WTC11 (cell line): ENCODE results near the gene SPSB2.
A peak's percentile ranks its signal among the peaks of the same experiment; 100 is the strongest.

Experiments
- USF2 ChIP-seq: sonication (generic); formaldehyde crosslinking; IDR thresholded peaks from 2 replicates; pipeline ENCODE4 v1.8.1; 2023; ENCODE audit warnings: mild to moderate bottlenecking, missing genetic modification reagents, moderate library complexity
- TF ChIP-seq, protein P1 (sequence below): fragments of 200-600 bp; IDR thresholded peaks from 2 replicates; pipeline ENCODE4 v1.8.0; 2022; ENCODE audit warnings: antibody characterized with exemption

GRCh38 chr12:6873094-6874014 is at the start of gene SPSB2:
- TF ChIP-seq, protein P1, sequence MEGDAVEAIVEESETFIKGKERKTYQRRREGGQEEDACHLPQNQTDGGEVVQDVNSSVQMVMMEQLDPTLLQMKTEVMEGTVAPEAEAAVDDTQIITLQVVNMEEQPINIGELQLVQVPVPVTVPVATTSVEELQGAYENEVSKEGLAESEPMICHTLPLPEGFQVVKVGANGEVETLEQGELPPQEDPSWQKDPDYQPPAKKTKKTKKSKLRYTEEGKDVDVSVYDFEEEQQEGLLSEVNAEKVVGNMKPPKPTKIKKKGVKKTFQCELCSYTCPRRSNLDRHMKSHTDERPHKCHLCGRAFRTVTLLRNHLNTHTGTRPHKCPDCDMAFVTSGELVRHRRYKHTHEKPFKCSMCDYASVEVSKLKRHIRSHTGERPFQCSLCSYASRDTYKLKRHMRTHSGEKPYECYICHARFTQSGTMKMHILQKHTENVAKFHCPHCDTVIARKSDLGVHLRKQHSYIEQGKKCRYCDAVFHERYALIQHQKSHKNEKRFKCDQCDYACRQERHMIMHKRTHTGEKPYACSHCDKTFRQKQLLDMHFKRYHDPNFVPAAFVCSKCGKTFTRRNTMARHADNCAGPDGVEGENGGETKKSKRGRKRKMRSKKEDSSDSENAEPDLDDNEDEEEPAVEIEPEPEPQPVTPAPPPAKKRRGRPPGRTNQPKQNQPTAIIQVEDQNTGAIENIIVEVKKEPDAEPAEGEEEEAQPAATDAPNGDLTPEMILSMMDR = no peak
- TF ChIP-seq USF2 (CRISPR knock-in tag) = peak; percentile 39; the same call in 1 of the 2 replicates
